GM19035 (cell line): ENCODE results near the gene GPC6.

Experiments used
- ATAC-seq: cut with Tn5 transposase; IDR thresholded peaks from one replicate; pipeline ENCODE4 v1.9.1; 2021; ENCODE audit not compliant: unreplicated experiment

GPC6 gene

GRCh38 chr13:93727211-93728141 is 500.9 kb downstream of the GPC6 start:
- ATAC-seq = no peak

GRCh38 chr13:93729383-93729782 is 502.8 kb downstream of the GPC6 start:
- ATAC-seq = no peak

GRCh38 chr13:93730780-93731179 is 504.2 kb downstream of the GPC6 start:
- no peak for ATAC-seq

GRCh38 chr13:93732186-93732585 is 505.6 kb downstream of the GPC6 start:
- no peak for ATAC-seq

- no peak for ATAC-seq
Measured at GRCh38 chr13:93736081-93736480, 509.5 kb downstream of the GPC6 start.

GRCh38 chr13:93736909-93737308 is 510.3 kb downstream of the GPC6 start:
- ATAC-seq = no peak

GRCh38 chr13:93740334-93740733 is 513.7 kb downstream of the GPC6 start:
- no peak for ATAC-seq

GRCh38 chr13:93744033-93744432 is 517.4 kb downstream of the GPC6 start:
- no peak for ATAC-seq

GRCh38 chr13:93744886-93745285 is 518.3 kb downstream of the GPC6 start:
- ATAC-seq = no peak

- ATAC-seq = no peak
Measured at GRCh38 chr13:93745884-93746283, 519.3 kb downstream of the GPC6 start.

- no peak for ATAC-seq
Measured at GRCh38 chr13:93746589-93746988, 520.0 kb downstream of the GPC6 start.

GRCh38 chr13:93750676-93751075 is 524.1 kb downstream of the GPC6 start:
- ATAC-seq = no peak

- ATAC-seq = no peak
Measured at GRCh38 chr13:93751117-93751516, 524.5 kb downstream of the GPC6 start.

GRCh38 chr13:93752541-93752940 is 525.9 kb downstream of the GPC6 start:
- no peak for ATAC-seq

- no peak for ATAC-seq
Measured at GRCh38 chr13:93753639-93754038, 527.0 kb downstream of the GPC6 start.

GRCh38 chr13:93755341-93755740 is 528.7 kb downstream of the GPC6 start:
- ATAC-seq = no peak

GRCh38 chr13:93758575-93758974 is 532.0 kb downstream of the GPC6 start:
- no peak for ATAC-seq

- ATAC-seq = no peak
Measured at GRCh38 chr13:93762708-93763426, 536.3 kb downstream of the GPC6 start.

GRCh38 chr13:93765062-93765461 is 538.5 kb downstream of the GPC6 start:
- no peak for ATAC-seq

GRCh38 chr13:93765811-93766210 is 539.2 kb downstream of the GPC6 start:
- no peak for ATAC-seq

GRCh38 chr13:93766719-93767118 is 540.1 kb downstream of the GPC6 start:
- ATAC-seq = no peak
